K562 (cell line): ENCODE data around the gene PRKCE. TPM values are rescaled to one million over a fixed set of nuclear protein-coding genes. Genes with fewer than 3 reads are reported as not detected.

Experiments used
- ATAC-seq: fragments of 200-7000 bp; cut with Tn5 transposase; 3 replicates; pipeline ENCODE4 v1.9.1; 2020; ENCODE audit warnings: moderate library complexity
- BruUV-seq: library from RNA; stranded (reverse); fragments of 400-500 nt; replicated peaks from 2 replicates; lab custom pipeline; 2021; lab: Mats Ljungman, UMichigan
- CTCF ChIA-PET: fragments of 300-600 bp; formaldehyde crosslinking; extraction: SDS; loops from one replicate; lab custom pipeline; 2021; ENCODE audit warnings: low intra/inter-chr PET ratio; lab: Yijun Ruan, JAX
- POLR2A ChIA-PET: fragments of 300-600, 350-650 bp; sonication (Branson Sonifier 250); formaldehyde crosslinking; extraction: SDS; loops from one replicate; lab custom pipeline; 2021; ENCODE audit warnings: antibody characterized with exemption, inconsistent platforms; lab: Yijun Ruan, JAX
- DNase-seq, 4 experiments: peaks; one replicate each; pipeline versions ENCODE4 v3.0.0 to v3.0.0-alpha.2; 2011 to 2018; ENCODE audit warnings: low spot score in 3 of 4, mixed read lengths in 3 of 4; ENCODE audit errors: extremely low read depth in 1 of 4
- FAIRE-seq: peaks from 2 replicates; lab custom pipeline; 2011; peaks lifted over from hg19 to GRCh38; lab: Jason Lieb, UNC
- H2AFZ ChIP-seq: 2 replicates; pipeline ENCODE4 v1.6.0; 2011; ENCODE audit warnings: low read depth, low read length, control low read depth, inconsistent platforms
- H3K27ac ChIP-seq: fragments of 200-600 bp; 3 replicates; pipeline ENCODE4 v1.8.0; 2011; ENCODE audit warnings: low read depth, mild to moderate bottlenecking, control low read depth, inconsistent platforms, low read length, moderate library complexity, mixed read lengths; ENCODE audit errors: extremely low read depth
- H3K27me3 ChIP-seq, 2 experiments: fragments of 300-600 bp in 1 of 2; 2 replicates in 1 of 2; 3 replicates in 1 of 2; pipeline versions ENCODE4 v1.6.0 to v1.8.0; 2011; ENCODE audit warnings: inconsistent platforms in 2 of 2, low read length in 2 of 2, mild to moderate bottlenecking in 1 of 2, mixed read lengths in 1 of 2, moderate library complexity in 1 of 2; ENCODE audit not compliant: control insufficient read depth in 2 of 2, insufficient read depth in 2 of 2
- H3K36me3 ChIP-seq: fragments of 300-600 bp; 3 replicates; pipeline ENCODE4 v1.8.0; 2011; ENCODE audit warnings: mild to moderate bottlenecking, low read length, inconsistent platforms; ENCODE audit not compliant: control insufficient read depth, insufficient read depth
- H3K4me1 ChIP-seq, 2 experiments: fragments of 200-600 bp in 1 of 2; replicated peaks in 1 of 2; 2 replicates in 1 of 2; 3 replicates in 1 of 2; pipeline versions ENCODE4 v1.5.1 to v1.8.0; 2011; ENCODE audit warnings: inconsistent platforms in 2 of 2, low read length in 2 of 2, mild to moderate bottlenecking in 1 of 2, mixed read lengths in 1 of 2, moderate library complexity in 1 of 2; ENCODE audit not compliant: control insufficient read depth in 2 of 2, insufficient read depth in 2 of 2
- H3K4me2 ChIP-seq: 2 replicates; pipeline ENCODE4 v1.6.1; 2011; ENCODE audit warnings: low read length, control low read depth, inconsistent platforms, mixed read lengths; ENCODE audit not compliant: insufficient read depth
- H3K4me3 ChIP-seq: fragments of 200-600 bp; sonication (generic), shearing (Covaris generic); 2 replicates; pipeline ENCODE4 v1.5.1; 2016; ENCODE audit warnings: control low read depth, inconsistent platforms
- H3K79me2 ChIP-seq: fragments of 200-600 bp; 3 replicates; pipeline ENCODE4 v1.8.0; 2011; ENCODE audit warnings: low read length, inconsistent platforms; ENCODE audit not compliant: control insufficient read depth, insufficient read depth
- H3K9ac ChIP-seq, 2 experiments: 2 replicates each; pipeline versions ENCODE4 v1.6.0 to v1.6.1; 2011; ENCODE audit warnings: low read depth in 2 of 2, low read length in 2 of 2, control low read depth in 1 of 2, inconsistent platforms in 1 of 2, mild to moderate bottlenecking in 1 of 2, mixed read lengths in 1 of 2; ENCODE audit not compliant: insufficient read depth in 1 of 2
- H3K9me1 ChIP-seq: one replicate; pipeline ENCODE4 v1.6.0; 2011; ENCODE audit warnings: inconsistent platforms, mild to moderate bottlenecking, low read length, moderate library complexity; ENCODE audit not compliant: control insufficient read depth, insufficient read depth
- H3K9me3 ChIP-seq: replicated peaks from 2 replicates; pipeline ENCODE4 v1.5.1; 2011; ENCODE audit warnings: low read depth, low read length, inconsistent platforms; ENCODE audit not compliant: control insufficient read depth, insufficient read depth
- H4K20me1 ChIP-seq: replicated peaks from 2 replicates; pipeline ENCODE4 v1.6.1; 2011; ENCODE audit warnings: low read length, inconsistent platforms, mixed read lengths; ENCODE audit not compliant: control insufficient read depth, insufficient read depth
- ATF3 ChIP-seq, 2 experiments: fragments of 450-650 bp in 1 of 2; sonication (generic) in 1 of 2; formaldehyde crosslinking in 1 of 2; IDR thresholded peaks in 1 of 2; conservative IDR thresholded peaks in 1 of 2; 2 replicates each; pipeline versions ENCODE4 v1.6.1 to v1.8.1; 2016 to 2023; ENCODE audit warnings: mild to moderate bottlenecking in 2 of 2, moderate library complexity in 2 of 2, inconsistent platforms in 1 of 2, missing genetic modification reagents in 1 of 2
- C11orf30 ChIP-seq: fragments of 450-650 bp; IDR thresholded peaks from 2 replicates; pipeline ENCODE4 v1.6.1; 2016; ENCODE audit warnings: low read depth, mild to moderate bottlenecking
- CHCHD3 ChIP-seq: fragments of 250-450 bp; sonication (Bioruptor Pico); IDR thresholded peaks from 2 replicates; pipeline ENCODE4 v2.1.2; 2022; ENCODE audit warnings: mild to moderate bottlenecking
- FOSL1 ChIP-seq: fragments of 200-800 bp; sonication (Bioruptor generic); conservative IDR thresholded peaks from 2 replicates; pipeline ENCODE4 v1.6.1; 2016; ENCODE audit warnings: missing genetic modification characterization, missing compliant biosample characterization
- HDAC6 ChIP-seq: IDR thresholded peaks from 2 replicates; pipeline ENCODE4 v1.6.1; 2012; ENCODE audit warnings: low read depth, mild to moderate bottlenecking, control low read depth, inconsistent platforms, low read length, moderate library complexity
- JUND ChIP-seq, 2 experiments: IDR thresholded peaks; 2 replicates in 1 of 2; 3 replicates in 1 of 2; pipeline ENCODE4 v1.6.1; 2011; ENCODE audit warnings: borderline replicate concordance in 2 of 2, low read depth in 2 of 2, low read length in 2 of 2, improper control_type of control experiment in 1 of 2, missing biosample characterization in 1 of 2, missing genetic modification characterization in 1 of 2, missing genetic modification reagents in 1 of 2
- MEIS2 ChIP-seq: fragments of 450-650 bp; IDR thresholded peaks from 2 replicates; pipeline ENCODE4 v1.6.1; 2014; ENCODE audit warnings: mild to moderate bottlenecking; ENCODE audit not compliant: partially characterized antibody
- NRF1 ChIP-seq, 2 experiments: fragments of 450-650 bp; IDR thresholded peaks in 1 of 2; conservative IDR thresholded peaks in 1 of 2; 2 replicates each; pipeline ENCODE4 v1.6.1; 2014; ENCODE audit warnings: mild to moderate bottlenecking in 2 of 2
- PHF20 ChIP-seq: fragments of 450-650 bp; IDR thresholded peaks from 2 replicates; pipeline ENCODE4 v1.6.1; 2018; ENCODE audit not compliant: partially characterized antibody
- TEAD1 ChIP-seq, 2 experiments: fragments of 450-650 bp in 1 of 2; sonication (generic) in 1 of 2; formaldehyde crosslinking; IDR thresholded peaks; 2 replicates each; pipeline versions ENCODE4 v1.4.0 to v1.8.0; 2020 to 2022; ENCODE audit warnings: mild to moderate bottlenecking in 2 of 2, missing genetic modification reagents in 1 of 2
- WGBS: fragments of 100-300 bp; shearing (Covaris generic); methylation state at CpG from one replicate; pipeline ENCODE4 v1.1.6; 2016; ENCODE audit warnings: low coverage, mixed read lengths; ENCODE audit not compliant: insufficient coverage; ENCODE audit errors: missing lambda C conversion rate; 5-methylcytosine and 5-hydroxymethylcytosine counted together
- in situ Hi-C: fragments of 300-500 bp; cut with MboI; formaldehyde crosslinking; loops from 4 replicates; pipeline ENCODE4 v1.15.0; 2018; ENCODE audit warnings: inconsistent platforms, mixed read lengths
- intact Hi-C: fragments of 100-400 bp; cut with micrococcal nuclease; formaldehyde crosslinking; loops from 2 replicates; pipeline ENCODE4 v1.14.2; 2022
- polyA plus RNA-seq, 8 experiments: library from polyadenylated mRNA; depleted of rRNA in 4 of 8; stranded (reverse) in 5 of 8; unstranded in 3 of 8; fragments of >200 nt; fragmentation: Nextera tagmentation in 2 of 8; fragmentation: Illumina TruSeq in 1 of 8; extraction: Ambion mirVana in 2 of 8; extraction: Trizol in 1 of 8; gene quantifications; 2 replicates each; pipeline versions ENCODE4 v1.2.1 to v1.2.3, GENCODE V29; 2011 to 2014; ENCODE audit warnings: inconsistent platforms in 1 of 8, missing spikeins in 1 of 8
- total RNA-seq, 7 experiments: library from RNA; depleted of rRNA in 6 of 7; stranded (reverse); fragments of >200 nt in 6 of 7; fragmentation: Illumina TruSeq in 2 of 7; extraction: Trizol in 2 of 7; gene quantifications; 2 replicates each; pipeline versions ENCODE4 v1.2.1 to v1.2.3, GENCODE V29; 2011 to 2021; ENCODE audit warnings: low replicate concordance in 1 of 7
- TF ChIP-seq, protein P1 (sequence below), 2 experiments: IDR thresholded peaks in 1 of 2; conservative IDR thresholded peaks in 1 of 2; 2 replicates each; pipeline ENCODE4 v1.6.1; 2016; ENCODE audit warnings: low read depth in 2 of 2, mild to moderate bottlenecking in 1 of 2, missing compliant biosample characterization in 1 of 2, missing genetic modification characterization in 1 of 2, moderate library complexity in 1 of 2

The PRKCE gene
- total and polyA plus RNA-seq, 9 of the 15 experiments (the other 6 are each of a cell fraction or from before 2014, with no cell fraction given): 0.06 to 1.0 (median 0.22) TPM; not detected in 1

GRCh38 chr2:45938649-45939511 is 287.4 kb downstream of the PRKCE start:
- in situ Hi-C loops: loop anchor here (5.0 kb wide), 1 partner anchor 292 kb away; no protein-coding TSS in a partner anchor
- Histone ChIP-seq H4K20me1 (no peaks in the 10 kb centered on the region), H3K27me3 (peaks cover 7 to 29% of the 10 kb centered on the region in 2 experiments; a peak in 3 of 5 replicates), H3K9me1 (no peaks in the 10 kb centered on the region), H3K36me3 (no peaks in the 10 kb centered on the region), H3K79me2 (no peaks in the 10 kb centered on the region), H3K4me3 (no peak overlapping the region), H3K4me2 (no peak overlapping the region), H3K9ac (no peak overlapping the region), H3K9me3 (no peaks in the 10 kb centered on the region), H3K27ac (no peak overlapping the region)
- ChIA-PET POLR2A (interaction anchor here (0.6 kb wide), 1 partner anchor 14 kb away, joined by 3 read pairs; no protein-coding TSS in a partner anchor), CTCF (no interaction called here)
- BruUV-seq: no TSS peak
- FAIRE-seq: no peak
- no peak for ATAC-seq
- TF ChIP-seq, protein P1, sequence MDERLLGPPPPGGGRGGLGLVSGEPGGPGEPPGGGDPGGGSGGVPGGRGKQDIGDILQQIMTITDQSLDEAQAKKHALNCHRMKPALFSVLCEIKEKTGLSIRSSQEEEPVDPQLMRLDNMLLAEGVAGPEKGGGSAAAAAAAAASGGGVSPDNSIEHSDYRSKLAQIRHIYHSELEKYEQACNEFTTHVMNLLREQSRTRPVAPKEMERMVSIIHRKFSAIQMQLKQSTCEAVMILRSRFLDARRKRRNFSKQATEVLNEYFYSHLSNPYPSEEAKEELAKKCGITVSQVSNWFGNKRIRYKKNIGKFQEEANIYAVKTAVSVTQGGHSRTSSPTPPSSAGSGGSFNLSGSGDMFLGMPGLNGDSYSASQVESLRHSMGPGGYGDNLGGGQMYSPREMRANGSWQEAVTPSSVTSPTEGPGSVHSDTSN (CRISPR knock-in tag; IDR thresholded peaks at IDR 0.05; ENCODE audit: low read depth): no peak
- TF ChIP-seq, protein P1 (tag; conservative IDR thresholded peaks at IDR 0.05; ENCODE audit: low read depth): peak; percentile 55
- TF ChIP-seq C11orf30 (0 out of 2 replicates have a peak, but pooled peaks have one; percentile 12), JUND (IDR thresholded peaks at IDR 0.05; ENCODE audit: borderline replicate concordance, low read depth, low read length) (peak; percentile 37; the same call in 1 of the 2 replicates), JUND (tag; IDR thresholded peaks at IDR 0.05; ENCODE audit: borderline replicate concordance, low read depth, low read length) (peak; percentile 76; the same call in 2 of the 3 replicates), MEIS2 (peak; percentile 52), TEAD1 (CRISPR knock-in tag; IDR thresholded peaks at IDR 0.05) (peak in 1 of 2 experiments; percentile 40; a peak in 1 of 4 replicates), FOSL1 (tag) (peak; percentile 78), PHF20 (no peak), ATF3 (IDR thresholded peaks at IDR 0.05) (peak; percentile 73), ATF3 (CRISPR knock-in tag; conservative IDR thresholded peaks at IDR 0.05) (no peak), CHCHD3 (no peak), HDAC6 (no peak), NRF1 (conservative IDR thresholded peaks at IDR 0.05 in 1 of 2, IDR thresholded peaks at IDR 0.05 in 1 of 2) (peak in 1 of 2 experiments; percentile 17; a peak in 1 of 4 replicates)
- TF ChIP-seq, all 486 proteins: peak for 8
- no peak overlapping the region for H2AFZ ChIP-seq
- intact Hi-C loops: loop anchor here (5.0 kb wide), 1 partner anchor 957 kb away; no protein-coding TSS in a partner anchor
- 0 out of 5 replicates have a peak, but pooled peaks cover 4% of the 10 kb centered on the region in 2 experiments for H3K4me1 ChIP-seq
- DNase-seq: peak in 1 of 4 experiments; percentile 8
- WGBS: 6% methylated on average over 13 of the region's 13 CpGs
